GM21515 (cell line): Measurements from ENCODE around the gene PHACTR1.
A peak's percentile ranks its signal among the peaks of the same experiment; 100 is the strongest.
"Not testable (repeated sequence)": the region's sequence is repeated elsewhere in the genome, so short reads cannot be mapped to it uniquely, and the experiment has no call there.

Experiments used
- ATAC-seq: cut with Tn5 transposase; IDR thresholded peaks from one replicate; pipeline ENCODE4 v1.9.1; 2021; ENCODE audit not compliant: unreplicated experiment

Gene PHACTR1

DNA sequence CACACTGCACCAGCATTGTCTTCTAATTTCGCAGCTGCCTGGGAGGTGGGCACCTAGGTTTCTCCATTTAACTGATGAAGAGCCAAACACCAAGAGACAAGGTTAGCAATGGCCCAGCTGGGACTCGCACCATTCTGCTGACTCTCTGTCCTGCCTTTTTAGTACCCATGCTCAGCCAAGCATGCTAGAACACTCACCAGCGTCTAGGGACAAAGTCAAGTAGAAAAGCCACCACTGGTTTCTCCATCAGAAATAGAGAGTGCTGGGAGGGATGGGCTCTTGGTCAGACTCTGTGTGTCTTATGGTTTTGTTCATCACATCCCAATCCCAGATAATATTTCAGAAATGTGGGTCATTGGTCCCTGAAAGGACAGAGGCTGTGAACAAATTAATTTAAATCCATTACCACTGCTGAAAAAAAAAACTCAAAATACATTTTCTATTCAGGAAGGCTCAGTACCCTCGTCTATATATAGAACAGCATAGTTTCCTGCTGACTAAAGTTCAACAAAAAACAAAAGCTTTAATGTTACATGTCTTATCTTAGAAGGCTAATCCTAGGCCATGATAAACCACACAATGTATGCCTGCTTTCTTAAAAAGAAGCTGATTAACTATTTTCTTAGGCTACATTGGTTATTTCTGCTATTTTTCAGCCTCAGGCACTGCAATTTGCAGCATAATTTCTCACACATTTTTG is 500.8 kb downstream of the PHACTR1 start:
- no peak for ATAC-seq

DNA sequence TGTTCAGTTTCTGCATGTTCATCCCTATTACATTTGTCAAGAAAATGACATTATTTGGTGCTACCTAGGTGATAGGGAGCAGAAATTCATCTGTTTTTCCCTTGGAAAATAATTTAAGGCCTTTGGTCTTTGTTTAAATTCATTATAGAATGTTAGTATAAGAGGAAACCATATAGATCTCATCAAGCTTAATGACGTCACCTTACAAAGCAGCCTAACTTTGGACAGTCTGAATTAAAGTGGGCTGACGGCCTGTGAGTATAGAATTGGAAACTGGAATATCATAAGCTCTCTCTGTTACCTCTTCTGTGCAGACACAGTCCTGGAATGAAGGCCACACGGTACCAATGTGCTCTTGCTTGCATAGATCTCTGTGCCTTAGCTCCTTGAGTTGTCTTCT is 503.7 kb downstream of the PHACTR1 start:
- no peak for ATAC-seq

DNA sequence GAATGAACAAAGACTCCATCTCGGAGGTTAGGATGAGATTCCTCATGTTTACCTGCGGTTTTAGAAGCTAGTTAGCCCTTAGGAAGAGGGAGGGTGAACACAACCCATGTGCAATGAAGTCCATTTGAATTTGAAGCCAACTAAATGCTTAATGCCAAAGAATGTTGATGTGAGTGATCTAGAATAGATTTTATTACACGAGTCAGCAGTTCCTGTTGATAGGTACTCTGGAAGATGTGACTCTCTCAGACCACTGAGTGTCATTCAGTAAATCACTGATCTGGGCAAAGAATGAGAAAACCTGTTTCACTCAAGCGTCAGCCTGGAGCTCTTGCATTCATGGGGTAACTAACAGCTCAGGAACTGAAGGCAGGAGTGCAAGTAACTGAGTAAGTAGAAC is 505.5 kb downstream of the PHACTR1 start:
- no peak for ATAC-seq

DNA sequence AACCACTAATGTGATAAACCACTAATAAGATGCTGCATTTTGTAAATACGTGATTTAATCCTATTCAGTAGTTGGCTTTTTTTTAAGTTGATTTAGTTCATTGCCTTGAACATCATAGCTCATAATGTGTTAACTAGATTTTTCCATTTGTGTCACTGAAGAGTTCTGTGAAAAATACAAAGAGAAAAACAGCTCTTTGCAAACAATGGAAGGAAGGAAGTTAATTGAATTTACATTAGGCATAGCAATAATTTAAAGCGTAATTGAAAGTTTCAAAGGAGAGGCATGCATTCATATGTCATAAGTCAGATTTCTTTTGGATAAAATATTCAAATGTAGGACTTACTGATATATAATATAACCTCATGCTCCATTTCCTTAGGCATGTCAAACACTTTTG is 509.5 kb downstream of the PHACTR1 start:
- no peak for ATAC-seq

DNA sequence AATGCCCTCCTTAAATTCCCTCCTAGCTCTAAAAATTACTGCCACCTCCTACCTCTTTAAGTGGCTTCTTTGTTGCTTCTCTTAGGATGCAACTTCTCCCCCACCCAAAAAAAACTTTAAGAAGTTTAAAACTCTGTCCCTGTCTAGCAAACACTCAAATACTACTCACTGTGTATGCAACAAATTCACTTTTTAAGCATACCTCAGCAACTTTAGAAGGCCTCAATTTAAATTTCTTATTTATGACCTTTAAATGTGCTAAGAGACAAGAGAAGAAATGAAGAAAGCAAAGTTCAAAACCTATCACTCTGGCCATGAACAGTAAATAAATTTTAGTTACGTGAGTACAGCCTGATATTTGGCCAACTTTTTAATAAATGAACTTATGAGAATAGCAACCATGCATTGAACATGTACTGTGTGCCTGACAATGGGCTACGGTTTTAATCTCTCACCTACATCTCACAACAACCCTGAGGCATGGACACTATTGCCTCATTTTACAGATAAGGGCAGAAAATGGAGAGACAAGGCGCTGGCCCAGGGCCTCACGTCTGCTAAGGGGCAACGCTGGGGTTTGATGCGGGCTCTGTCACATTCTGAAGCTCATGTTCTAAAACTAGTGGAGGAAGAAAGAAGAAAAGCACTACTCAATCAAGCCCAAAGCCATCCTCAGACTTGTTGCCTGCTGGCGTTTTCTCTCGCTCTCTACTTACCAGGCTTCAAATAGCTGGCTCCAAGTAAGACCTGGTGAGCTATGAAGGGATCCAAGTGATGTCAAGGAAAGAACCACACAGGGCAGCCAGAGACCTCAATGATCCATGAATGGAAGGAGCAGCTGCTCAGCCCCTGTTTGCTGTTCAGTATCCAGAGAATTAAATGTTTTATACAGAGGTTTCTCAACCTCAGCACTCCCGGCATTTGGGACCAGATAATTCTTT is 512.0 kb downstream of the PHACTR1 start:
- ATAC-seq, result no peak

DNA sequence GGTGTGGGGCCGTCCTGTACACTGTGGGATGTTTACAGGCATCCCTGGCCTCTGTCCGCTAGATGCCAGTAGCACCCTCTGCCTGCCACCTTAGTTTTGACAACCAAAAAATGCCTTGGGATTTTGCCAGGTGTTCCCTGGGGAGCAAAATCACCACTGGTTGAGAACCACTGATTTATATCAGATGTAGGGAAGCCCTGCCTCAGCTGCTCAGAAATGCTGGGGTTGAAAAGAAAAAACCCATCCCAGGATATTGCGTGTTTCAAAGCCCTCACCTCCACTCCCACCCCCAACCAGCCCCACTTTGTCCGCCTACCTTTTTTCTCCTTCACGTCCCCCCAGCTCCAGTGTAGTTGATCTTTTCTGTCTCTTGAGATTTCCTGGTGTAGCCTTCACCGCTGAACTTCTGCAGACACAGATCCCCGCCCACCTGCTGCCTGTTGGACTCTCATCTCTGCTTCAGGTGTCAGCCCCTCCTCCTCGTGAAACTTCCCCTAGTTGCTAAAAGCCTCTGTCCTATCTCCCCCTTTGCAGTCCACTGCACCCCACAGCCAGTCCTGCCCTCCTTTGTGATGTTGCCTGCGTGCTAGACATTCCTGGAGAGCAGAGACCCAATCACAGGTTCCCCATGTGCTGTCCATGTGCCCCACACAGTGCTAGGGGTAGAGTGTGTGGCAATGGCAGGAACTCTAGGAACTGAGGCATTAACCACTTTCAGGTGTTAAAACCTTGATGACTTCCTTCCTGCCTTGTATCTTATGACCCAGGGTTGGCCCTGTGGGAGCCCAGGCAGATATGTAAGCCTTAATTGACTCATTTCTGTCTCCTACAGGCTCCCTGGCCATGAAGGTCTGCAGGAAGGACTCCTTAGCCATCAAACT is 512.9 kb downstream of the PHACTR1 start:
- peak; percentile 86 for ATAC-seq

DNA sequence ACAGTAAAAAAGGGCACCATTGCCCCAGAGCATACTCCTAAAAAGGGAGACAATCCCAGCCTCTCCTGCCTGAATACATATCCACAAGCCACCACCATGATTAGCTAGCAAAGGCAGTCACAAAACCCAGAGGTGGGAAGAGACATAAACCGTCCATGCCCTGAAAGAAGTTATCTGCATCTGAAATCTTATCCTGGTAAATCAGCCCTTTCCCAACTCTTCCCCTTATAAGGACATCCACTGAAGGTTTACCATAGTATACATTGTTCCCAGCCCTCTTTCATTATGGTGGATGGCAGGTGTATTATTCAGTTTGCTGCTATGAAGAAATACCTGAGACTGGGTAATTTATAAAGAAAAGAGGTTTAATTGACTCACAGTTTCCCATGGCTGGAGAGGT is 516.5 kb downstream of the PHACTR1 start:
- no peak for ATAC-seq

DNA sequence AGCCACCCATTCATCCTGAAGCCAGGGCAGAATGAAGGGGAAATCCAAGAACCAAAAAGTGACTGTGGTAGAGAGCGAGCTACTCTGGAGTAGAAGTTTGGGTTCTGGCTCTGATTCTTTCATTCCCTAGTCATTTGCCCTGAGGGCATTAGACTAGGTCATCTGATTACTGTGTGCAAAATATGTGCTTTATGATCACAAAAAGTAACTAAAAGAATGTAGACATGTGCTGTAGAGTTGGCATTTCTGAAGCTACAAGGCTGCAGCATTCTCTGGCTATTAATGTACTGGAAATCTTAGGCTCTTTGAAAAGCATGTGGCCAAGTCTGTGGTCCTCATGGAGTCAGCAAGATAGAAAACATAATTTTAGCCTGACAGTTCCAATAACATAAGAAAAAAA is 517.6 kb downstream of the PHACTR1 start:
- ATAC-seq, result no peak

DNA sequence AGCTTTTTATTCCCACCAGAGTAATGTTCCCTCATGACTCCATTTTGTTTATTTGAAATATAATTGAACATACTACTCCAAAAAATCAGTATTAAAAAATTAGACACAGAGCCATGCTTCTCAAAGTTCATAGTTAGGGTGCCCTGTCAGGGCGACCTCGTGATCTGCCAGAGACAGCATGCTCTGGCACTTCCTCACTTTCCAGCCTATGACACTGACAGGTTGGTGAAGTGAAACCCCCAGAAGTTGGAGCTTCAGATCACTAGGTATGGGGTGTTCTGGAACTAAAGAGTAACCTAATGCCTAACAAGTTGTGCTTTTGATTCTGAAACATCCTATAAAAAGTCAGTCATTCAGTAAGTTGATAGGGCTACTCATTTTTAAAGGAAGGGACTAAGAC is 518.8 kb downstream of the PHACTR1 start:
- ATAC-seq, result no peak

DNA sequence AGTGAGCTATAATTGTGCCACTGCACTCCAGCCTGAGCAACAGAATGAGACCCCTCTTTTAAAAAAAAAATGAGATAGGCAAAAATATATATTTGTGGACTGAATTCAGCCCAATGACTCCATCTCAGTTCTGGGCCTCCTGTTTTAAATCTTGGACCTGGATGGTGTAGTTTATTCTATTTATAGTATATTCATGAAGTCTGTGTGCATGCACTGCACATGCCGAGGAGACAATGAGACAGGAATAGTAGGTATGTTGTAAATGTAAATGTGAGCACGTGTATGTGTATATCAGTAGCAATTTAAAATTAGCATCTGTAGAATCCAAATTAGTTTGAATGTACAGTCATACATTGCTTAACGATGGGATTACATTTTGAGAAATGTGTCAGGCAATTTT is 520.8 kb downstream of the PHACTR1 start:
- no peak for ATAC-seq

DNA sequence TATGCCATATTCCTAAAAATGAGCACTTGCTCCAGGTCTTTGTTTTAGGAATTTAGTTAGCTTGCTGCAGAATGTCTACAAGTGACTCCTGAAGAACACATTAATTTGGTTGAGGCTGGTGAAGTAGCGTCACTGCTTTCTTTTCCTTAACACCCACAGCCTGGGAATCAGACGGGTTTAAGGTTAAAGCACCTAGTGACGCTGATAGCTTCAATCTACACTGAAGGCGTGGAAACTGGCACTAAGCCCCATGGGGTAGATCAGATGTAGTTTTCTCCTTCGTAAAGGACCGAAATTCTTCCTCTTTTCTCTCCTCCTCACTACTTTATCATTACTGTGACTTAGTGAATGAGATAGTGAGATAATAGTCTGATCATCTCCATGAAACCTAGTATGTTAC is 521.5 kb downstream of the PHACTR1 start:
- ATAC-seq, result no peak

DNA sequence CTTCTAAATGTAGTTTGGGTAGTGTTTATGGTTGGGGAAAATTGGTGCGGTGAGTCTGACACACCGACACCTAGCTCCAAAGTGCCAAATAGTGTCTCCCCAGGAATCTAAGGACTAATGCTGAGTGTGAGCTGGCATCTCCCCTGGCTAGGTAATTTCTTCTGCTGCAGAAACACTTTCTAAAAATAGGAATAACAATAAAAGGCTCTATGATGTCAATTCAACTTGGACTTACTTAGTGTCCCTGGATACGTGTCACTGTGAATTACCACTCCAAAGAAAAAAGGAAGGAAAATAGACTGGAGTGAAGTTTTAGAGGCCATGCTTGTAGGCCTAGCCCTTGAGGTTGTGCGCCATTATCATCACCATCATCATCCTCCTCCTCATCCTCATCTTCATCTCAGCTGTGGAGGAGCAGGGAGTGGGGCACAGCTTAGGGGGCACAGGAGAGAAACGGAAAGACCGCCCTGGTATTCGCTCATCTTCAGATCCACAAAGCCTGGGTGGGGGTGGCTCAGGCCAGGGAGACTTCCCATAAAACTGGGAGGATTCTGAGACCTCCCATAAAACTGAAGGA is 522.2 kb downstream of the PHACTR1 start:
- no peak for ATAC-seq

DNA sequence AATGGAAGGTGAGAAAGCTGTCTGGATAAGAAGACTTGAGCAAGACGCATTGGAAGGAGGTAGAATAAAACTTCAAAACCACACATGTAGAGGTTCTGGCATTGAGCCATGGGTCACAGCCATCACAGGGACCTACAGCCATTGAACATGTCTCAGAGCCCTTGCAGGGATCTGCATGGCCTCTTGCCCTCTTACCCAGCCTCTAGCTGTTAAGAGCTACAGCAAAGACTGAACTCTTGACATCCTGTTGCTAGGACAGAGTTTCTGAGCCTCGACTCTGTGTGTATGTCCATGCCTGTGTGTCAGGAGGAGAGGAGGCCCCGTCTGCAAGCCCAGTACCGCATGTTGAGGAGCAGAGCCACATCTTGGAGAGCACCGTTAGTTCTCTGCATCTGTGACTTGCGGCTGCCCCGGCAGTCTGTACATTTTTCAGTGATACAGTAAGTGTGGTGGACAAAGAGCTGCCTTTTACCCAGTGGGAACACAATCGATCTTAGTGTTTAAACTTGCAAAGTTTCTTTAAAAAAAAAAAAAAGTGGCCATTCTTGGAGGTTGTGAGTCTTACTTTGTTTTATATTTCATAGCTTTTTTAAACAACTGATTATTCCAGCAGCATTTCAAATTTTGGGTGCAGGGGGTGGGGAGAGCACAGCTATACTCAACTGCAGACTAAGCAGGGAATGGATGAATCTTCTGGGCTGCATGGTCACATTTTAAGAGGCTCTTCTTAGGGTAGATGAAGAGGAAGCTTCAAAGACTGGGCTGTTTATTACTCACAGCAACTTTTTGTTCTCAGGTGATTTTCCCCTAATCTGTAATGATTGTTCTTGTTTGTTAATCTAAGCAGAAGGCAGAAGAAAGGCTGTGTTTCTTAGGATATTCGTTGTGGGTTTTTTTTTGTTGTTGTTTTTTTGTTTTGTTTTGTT is 523.2 kb downstream of the PHACTR1 start:
- no peak for ATAC-seq

DNA sequence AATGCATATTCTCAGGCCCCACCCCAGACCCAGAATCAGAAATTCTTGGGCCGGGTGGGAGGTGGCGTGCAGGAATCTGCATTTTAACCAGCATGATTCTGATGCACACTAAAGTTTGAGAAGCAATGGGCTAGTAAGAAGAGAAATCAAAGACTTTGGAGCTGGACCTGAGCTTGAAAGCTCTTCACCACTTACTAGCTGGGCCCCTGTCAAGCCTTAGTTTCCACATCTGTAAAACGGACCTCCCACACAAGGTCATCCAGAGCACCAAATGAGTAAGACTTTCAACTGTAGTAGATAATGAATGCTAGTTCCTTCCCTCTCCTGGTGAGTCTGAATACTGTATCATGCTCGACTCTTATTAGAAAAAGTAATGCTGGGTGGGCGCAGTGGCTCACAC is 524.8 kb downstream of the PHACTR1 start:
- no peak for ATAC-seq

DNA sequence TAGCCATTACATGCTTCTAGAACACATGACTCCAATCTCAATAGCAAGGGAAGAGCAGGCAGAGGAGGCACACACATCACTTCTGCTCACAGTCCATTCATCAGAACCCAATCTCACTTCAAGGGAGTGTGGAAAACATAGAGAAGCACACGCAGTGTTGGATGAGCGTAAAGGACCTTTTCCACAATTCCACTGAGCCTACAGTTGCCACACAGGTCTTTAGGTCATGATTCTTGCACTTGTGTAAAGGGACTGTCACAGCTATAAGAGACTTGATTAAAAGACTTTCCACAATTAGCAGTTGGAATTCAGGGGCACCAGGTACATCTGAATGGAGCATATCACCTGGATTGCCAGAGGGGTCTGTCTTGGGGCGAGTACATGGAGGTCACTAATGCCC is 525.6 kb downstream of the PHACTR1 start:
- no peak for ATAC-seq

DNA sequence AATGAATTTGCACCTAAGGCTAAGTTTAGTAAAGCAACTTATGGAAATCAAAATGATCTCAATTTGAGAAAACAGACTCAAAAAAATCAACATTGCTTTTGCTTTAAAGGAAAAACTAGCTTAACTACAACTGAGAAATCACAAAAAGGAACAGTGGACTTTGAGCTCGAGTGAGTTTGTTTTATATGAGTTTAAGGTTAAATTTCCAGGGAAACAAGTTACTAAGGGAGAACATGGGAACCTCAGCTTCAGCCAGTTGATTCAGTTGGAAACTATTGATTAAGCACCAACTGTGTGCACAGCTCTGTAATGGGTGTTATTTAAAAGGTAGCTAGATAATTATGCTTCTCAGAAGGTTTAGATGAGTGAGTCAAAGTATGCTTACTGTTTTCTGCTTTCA is 526.0 kb downstream of the PHACTR1 start:
- no peak for ATAC-seq

DNA sequence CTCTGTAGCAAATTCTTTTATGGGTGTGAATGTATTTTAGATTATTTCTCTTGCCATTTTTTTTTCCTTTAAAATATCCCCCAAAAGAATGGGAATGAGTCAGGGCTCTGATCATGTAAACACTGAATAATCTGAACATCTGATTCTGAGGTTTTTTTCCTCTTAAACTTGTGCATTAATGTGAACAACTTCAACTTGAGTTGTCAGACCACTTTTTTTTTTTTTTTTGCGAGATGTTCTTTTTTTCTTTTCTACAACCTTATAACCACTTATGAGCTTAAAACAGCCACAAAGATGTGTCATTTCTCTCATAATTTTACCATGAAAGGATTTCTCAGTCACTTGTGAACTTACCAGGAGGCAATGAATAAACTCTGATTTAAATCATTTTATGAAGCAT is 526.5 kb downstream of the PHACTR1 start:
- no peak for ATAC-seq

DNA sequence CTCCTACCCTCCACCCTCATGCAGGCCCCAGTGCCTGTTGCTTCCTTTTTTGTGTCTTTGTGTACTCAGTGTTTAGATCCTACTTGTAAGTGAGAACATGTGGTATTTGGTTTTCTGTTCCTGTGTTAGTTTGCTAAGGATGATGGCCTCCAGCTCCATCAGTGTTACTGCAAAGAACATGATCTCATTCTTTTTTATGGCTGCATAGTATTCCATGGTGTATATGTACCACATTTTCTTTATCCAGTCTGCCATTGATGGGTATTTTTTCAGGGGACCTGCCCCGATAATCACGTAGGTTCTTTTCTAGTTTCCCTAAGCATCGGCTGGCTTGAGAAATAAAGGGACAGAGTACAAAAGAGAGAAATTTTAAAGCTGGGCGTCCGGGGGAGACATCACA is 527.2 kb downstream of the PHACTR1 start:
- ATAC-seq, result not testable (repeated sequence)

DNA sequence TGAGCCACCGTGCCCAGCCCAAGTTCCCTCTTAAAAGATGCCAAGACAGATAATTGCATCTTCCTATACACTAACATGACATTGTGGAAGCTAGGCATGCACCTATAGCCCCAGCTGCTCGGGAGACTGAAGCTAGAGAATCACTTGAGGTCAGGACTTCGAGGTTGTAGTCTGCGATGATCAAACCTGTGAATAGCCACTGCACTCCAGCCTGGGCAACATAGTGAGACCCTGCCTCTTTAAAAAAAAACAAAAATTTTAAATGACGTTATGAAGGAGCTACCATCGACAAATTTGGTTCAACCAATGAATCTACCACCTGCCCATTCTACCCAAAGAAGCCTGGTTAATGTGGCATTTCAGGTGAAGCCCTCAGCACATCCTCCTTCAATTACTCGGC is 531.1 kb downstream of the PHACTR1 start:
- ATAC-seq, result no peak

DNA sequence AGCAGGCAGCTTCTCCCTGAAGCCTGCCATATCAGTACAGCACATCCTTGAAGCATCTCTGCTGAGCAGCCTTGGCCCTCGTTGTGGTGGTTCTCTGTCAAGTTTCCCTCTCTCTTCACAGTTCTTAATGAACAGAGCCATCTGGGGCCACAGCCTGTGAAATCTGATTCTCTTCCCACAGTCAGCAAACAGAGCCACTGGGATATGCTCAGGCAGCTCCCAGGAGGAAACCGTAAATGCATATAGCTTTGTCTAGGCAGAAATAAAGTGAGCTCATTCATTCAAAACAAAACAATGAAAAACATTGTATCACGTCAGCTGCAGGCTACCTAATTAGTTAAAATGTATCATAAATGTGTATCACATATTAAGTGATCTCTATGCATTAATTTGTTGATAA is 531.5 kb downstream of the PHACTR1 start:
- no peak for ATAC-seq
